BE2C (cell line): Measurements from ENCODE around the gene MIF4GD.

Experiments used
- DNase-seq: peaks from one replicate; pipeline ENCODE4 v3.0.0-alpha.2; 2020
- H3K27me3 ChIP-seq: fragments of 250-450 bp; sonication (Bioruptor Pico); 2 replicates; pipeline ENCODE4 v1.5.1; 2020; ENCODE audit warnings: mild to moderate bottlenecking
- H3K36me3 ChIP-seq: fragments of 250-450 bp; sonication (Bioruptor Pico); 2 replicates; pipeline ENCODE4 v1.5.1; 2020; ENCODE audit warnings: mild to moderate bottlenecking
- H3K4me1 ChIP-seq: fragments of 250-450 bp; sonication (Bioruptor Pico); 2 replicates; pipeline ENCODE4 v1.5.1; 2020
- H3K4me3 ChIP-seq: 2 replicates; pipeline ENCODE4 v1.5.1; 2011; ENCODE audit warnings: low read depth, low read length
- H3K9me3 ChIP-seq: fragments of 250-450 bp; sonication (Bioruptor Pico); 2 replicates; pipeline ENCODE4 v1.5.1; 2020
- CTCF ChIP-seq: IDR thresholded peaks from 2 replicates; pipeline ENCODE4 v1.5.1; 2012; ENCODE audit warnings: mild to moderate bottlenecking, low read depth, low read length

Gene MIF4GD

GRCh38 chr17:75244133-75244866 lies 26.7 kb downstream of the MIF4GD start:
- no peak for DNase-seq
- H3K9me3 ChIP-seq: no peaks in the 10 kb centered on the region
- H3K27me3 ChIP-seq: no peaks in the 10 kb centered on the region
- TF ChIP-seq CTCF: no peak
- H3K4me1 ChIP-seq: no peaks in the 10 kb centered on the region; the same call in 1 of the 2 replicates
- no peak overlapping the region for H3K4me3 ChIP-seq
- peaks cover 60% of the 10 kb centered on the region for H3K36me3 ChIP-seq

GRCh38 chr17:75242461-75243042 lies 28.5 kb downstream of the MIF4GD start:
- Histone ChIP-seq H3K9me3 (no peaks in the 10 kb centered on the region), H3K36me3 (peaks cover 73% of the 10 kb centered on the region), H3K4me3 (no peak overlapping the region), H3K27me3 (no peaks in the 10 kb centered on the region), H3K4me1 (no peaks in the 10 kb centered on the region; the same call in 1 of the 2 replicates)
- DNase-seq: no peak
- TF ChIP-seq CTCF: no peak

- peaks cover 79% of the 10 kb centered on the region for H3K36me3 ChIP-seq
- DNase-seq: no peak
Measured at GRCh38 chr17:75241996-75242460, 29.0 kb downstream of the MIF4GD start.

GRCh38 chr17:75241502-75241901 lies 29.5 kb downstream of the MIF4GD start:
- H3K4me3 ChIP-seq: no peak overlapping the region
- H3K36me3 ChIP-seq: peaks cover 82% of the 10 kb centered on the region
- no peak for TF ChIP-seq CTCF
- H3K27me3 ChIP-seq: no peaks in the 10 kb centered on the region
- no peaks in the 10 kb centered on the region for H3K9me3 ChIP-seq
- DNase-seq: no peak
- no peaks in the 10 kb centered on the region; the same call in 1 of the 2 replicates for H3K4me1 ChIP-seq

More at GRCh38 chr17:75241996-75242460, 29.0 kb downstream of the MIF4GD start:
- Histone ChIP-seq H3K4me3 (no peak overlapping the region), H3K9me3 (no peaks in the 10 kb centered on the region), H3K27me3 (no peaks in the 10 kb centered on the region), H3K4me1 (no peaks in the 10 kb centered on the region; the same call in 1 of the 2 replicates)
- TF ChIP-seq CTCF: no peak

GRCh38 chr17:75241143-75241430 lies 29.9 kb downstream of the MIF4GD start:
- DNase-seq: no peak
- H3K36me3 ChIP-seq: peaks cover 82% of the 10 kb centered on the region

More at GRCh38 chr17:75241143-75241430, 29.9 kb downstream of the MIF4GD start:
- no peaks in the 10 kb centered on the region for H3K27me3 ChIP-seq
- no peak for TF ChIP-seq CTCF
- no peaks in the 10 kb centered on the region for H3K9me3 ChIP-seq
- H3K4me1 ChIP-seq: no peaks in the 10 kb centered on the region; the same call in 1 of the 2 replicates
- no peak overlapping the region for H3K4me3 ChIP-seq
